DOHH2 (cell line): ENCODE results near the gene ZNF45.

Experiments
- CTCF ChIP-seq: fragments of 200-600 bp; sonication (generic); IDR thresholded peaks from one replicate; pipeline ENCODE4 v1.5.1; 2014; ENCODE audit warnings: antibody characterized with exemption, mild to moderate bottlenecking, low read depth, low read length; ENCODE audit not compliant: poor library complexity, severe bottlenecking
- EZH2phosphoT487 ChIP-seq: fragments of 200-600 bp; sonication (generic); IDR thresholded peaks from 2 replicates; pipeline ENCODE4 v1.6.1; 2017; ENCODE audit warnings: borderline replicate concordance, mild to moderate bottlenecking, antibody characterized with exemption, low read length, moderate library complexity, mixed read lengths

GRCh38 chr19:43934055-43934984 lies 762 bp downstream of the ZNF45 start:
- TF ChIP-seq CTCF (no peak), EZH2phosphoT487 (no peak)
